Activated CD8-positive, alpha-beta T cell treated with anti-CD3 and anti-CD28 coated beads for 36 hours (primary cell): ENCODE results near the gene CPSF7. TPM values are rescaled to one million over a fixed set of nuclear protein-coding genes. Genes with fewer than 3 reads are reported as not detected.

Source experiments
- ATAC-seq: fragments of 200-7000 bp; cut with Tn5 transposase; one replicate; pipeline ENCODE4 v1.10.0; 2021; ENCODE audit warnings: mild to moderate bottlenecking, moderate library complexity
- CTCF ChIA-PET: fragments of 350-600 bp; sonication (Branson Sonifier 250); formaldehyde crosslinking; loops from one replicate; lab custom pipeline; 2021; ENCODE audit warnings: antibody characterized with exemption; lab: Charles Lee
- POLR2A ChIA-PET: fragments of 350-600 bp; sonication (Branson Sonifier 250); formaldehyde crosslinking; loops from one replicate; lab custom pipeline; 2021; ENCODE audit warnings: antibody characterized with exemption; lab: Charles Lee
- DNase-seq: peaks from one replicate; pipeline ENCODE4 v3.0.0-alpha.2; 2020
- H3K27ac Mint-ChIP-seq: one replicate; pipeline ENCODE4 v1.8.0; 2021; ENCODE audit warnings: mild to moderate bottlenecking, mixed read lengths
- H3K27me3 Mint-ChIP-seq: one replicate; pipeline ENCODE4 v1.8.0; 2021; ENCODE audit warnings: mixed read lengths
- H3K36me3 Mint-ChIP-seq: one replicate; pipeline ENCODE4 v1.8.0; 2021; ENCODE audit warnings: low read depth, mixed read lengths
- H3K4me1 Mint-ChIP-seq: one replicate; pipeline ENCODE4 v1.8.0; 2021; ENCODE audit warnings: low read depth, mixed read lengths
- H3K4me3 Mint-ChIP-seq: one replicate; pipeline ENCODE4 v1.8.0; 2021; ENCODE audit warnings: mild to moderate bottlenecking, moderate library complexity, mixed read lengths
- H3K9me3 Mint-ChIP-seq: one replicate; pipeline ENCODE4 v1.8.0; 2021; ENCODE audit warnings: mixed read lengths
- intact Hi-C: fragments of 100-400 bp; cut with micrococcal nuclease; formaldehyde crosslinking; loops from one replicate; pipeline ENCODE4 v1.10.0; 2022
- total RNA-seq, 2 experiments: library from RNA; stranded (reverse); gene quantifications; one replicate each; pipeline ENCODE4 v1.2.3, GENCODE V29; 2021
- TF ChIP-seq, protein P1 (sequence below): fragments of 200-600 bp; IDR thresholded peaks from one replicate; pipeline ENCODE4 v1.8.0; 2022; ENCODE audit warnings: antibody characterized with exemption, mild to moderate bottlenecking

CPSF7 gene
- total RNA-seq, 2 experiments from 2014 or later, result 98.5 to 105 TPM

DNA sequence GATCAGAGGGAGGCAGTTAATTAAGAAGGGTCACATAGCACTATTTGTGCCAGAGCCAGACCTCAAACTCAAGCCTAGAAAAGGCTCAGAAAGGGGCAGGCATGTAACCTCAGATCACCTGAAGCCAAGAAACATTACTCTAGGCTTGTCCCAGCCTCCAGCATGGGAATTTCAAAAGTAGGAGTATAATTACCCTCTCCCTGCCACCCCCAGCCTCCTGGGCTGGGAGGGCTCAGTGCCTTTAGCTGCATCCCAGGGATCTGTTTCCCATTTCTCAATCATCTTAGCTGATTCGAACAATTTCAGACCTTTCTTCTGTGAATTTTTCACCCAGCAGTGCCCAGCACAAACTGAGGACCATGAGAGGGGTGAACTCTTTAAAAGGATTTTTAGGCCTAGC lies 45.7 kb upstream of the CPSF7 start:
- no peak overlapping the region for H3K27ac Mint-ChIP-seq
- H3K4me3 Mint-ChIP-seq, result no peak overlapping the region
- H3K4me1 Mint-ChIP-seq, result peaks cover 13% of the 10 kb centered on the region
- DNase-seq, result no peak
- H3K36me3 Mint-ChIP-seq, result peaks cover 6% of the 10 kb centered on the region
- intact Hi-C loops, result loop anchor here (5.0 kb wide), 1 partner anchor 152 kb away; no protein-coding TSS in a partner anchor
- H3K9me3 Mint-ChIP-seq, result no peaks in the 10 kb centered on the region
- ChIA-PET POLR2A (interaction anchor here (1.3 kb wide), 1 partner anchor 46 kb away, joined by 3 read pairs; no protein-coding TSS in a partner anchor), CTCF (interaction anchor here (1.3 to 16.7 kb wide), 6 partner anchors 26 to 163 kb away, joined by 3 to 253 read pairs (median 4); no protein-coding TSS in a partner anchor)
- TF ChIP-seq, protein P1, sequence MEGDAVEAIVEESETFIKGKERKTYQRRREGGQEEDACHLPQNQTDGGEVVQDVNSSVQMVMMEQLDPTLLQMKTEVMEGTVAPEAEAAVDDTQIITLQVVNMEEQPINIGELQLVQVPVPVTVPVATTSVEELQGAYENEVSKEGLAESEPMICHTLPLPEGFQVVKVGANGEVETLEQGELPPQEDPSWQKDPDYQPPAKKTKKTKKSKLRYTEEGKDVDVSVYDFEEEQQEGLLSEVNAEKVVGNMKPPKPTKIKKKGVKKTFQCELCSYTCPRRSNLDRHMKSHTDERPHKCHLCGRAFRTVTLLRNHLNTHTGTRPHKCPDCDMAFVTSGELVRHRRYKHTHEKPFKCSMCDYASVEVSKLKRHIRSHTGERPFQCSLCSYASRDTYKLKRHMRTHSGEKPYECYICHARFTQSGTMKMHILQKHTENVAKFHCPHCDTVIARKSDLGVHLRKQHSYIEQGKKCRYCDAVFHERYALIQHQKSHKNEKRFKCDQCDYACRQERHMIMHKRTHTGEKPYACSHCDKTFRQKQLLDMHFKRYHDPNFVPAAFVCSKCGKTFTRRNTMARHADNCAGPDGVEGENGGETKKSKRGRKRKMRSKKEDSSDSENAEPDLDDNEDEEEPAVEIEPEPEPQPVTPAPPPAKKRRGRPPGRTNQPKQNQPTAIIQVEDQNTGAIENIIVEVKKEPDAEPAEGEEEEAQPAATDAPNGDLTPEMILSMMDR, result no peak
- no peaks in the 10 kb centered on the region for H3K27me3 Mint-ChIP-seq
- no peak for ATAC-seq

GRCh38 chr11:61474013-61474643 lies 44.4 kb upstream of the CPSF7 start:
- H3K9me3 Mint-ChIP-seq, result no peaks in the 10 kb centered on the region
- DNase-seq (no peak), ATAC-seq (no peak)
- ChIA-PET POLR2A (interaction anchor here (0.5 to 1.3 kb wide), 2 partner anchors 35 to 47 kb away, joined by 3 to 4 read pairs; no protein-coding TSS in a partner anchor), CTCF (interaction anchor here (1.0 to 16.7 kb wide), 3 partner anchors 28 to 58 kb away, joined by 3 to 253 read pairs (median 5); no protein-coding TSS in a partner anchor)
- H3K27ac Mint-ChIP-seq, result no peak overlapping the region
- peaks cover 13% of the 10 kb centered on the region for H3K4me1 Mint-ChIP-seq
- peaks cover 6% of the 10 kb centered on the region for H3K36me3 Mint-ChIP-seq
- TF ChIP-seq, protein P1, result no peak
- no peaks in the 10 kb centered on the region for H3K27me3 Mint-ChIP-seq
- intact Hi-C loops, result no loop called here
- no peak overlapping the region for H3K4me3 Mint-ChIP-seq

DNA sequence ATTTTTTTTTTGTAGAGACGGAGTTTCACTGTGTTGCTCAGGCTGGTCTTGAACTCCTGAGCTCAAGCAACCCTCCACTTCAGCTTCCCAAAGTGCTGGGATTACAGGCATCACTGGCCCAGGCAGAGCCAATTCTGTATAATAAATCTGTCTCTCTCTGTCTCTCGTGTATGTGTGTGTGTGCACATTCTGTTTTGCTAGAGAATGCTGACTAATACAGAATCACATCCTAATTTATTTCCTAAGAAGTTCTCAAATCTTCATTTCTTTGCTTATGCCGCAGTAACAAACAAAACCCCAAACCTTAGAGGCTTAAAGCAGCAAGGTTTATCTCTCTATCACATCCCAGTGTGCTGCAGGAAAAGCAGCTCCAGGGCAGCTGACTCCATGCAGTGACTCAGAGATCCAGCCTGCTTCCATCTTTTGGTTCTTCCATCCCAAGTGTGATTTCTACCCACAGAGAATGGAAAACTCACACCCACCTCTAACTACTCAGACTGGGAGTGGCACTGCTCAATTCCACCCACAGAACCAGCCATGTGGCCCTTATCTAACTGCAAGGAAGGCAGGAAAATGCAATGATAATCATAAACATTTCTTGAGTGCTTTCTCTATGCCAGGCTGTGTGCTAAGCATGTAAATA lies 43.7 kb upstream of the CPSF7 start:
- TF ChIP-seq, protein P1, result no peak
- Mint-ChIP-seq H3K27ac (no peak overlapping the region), H3K9me3 (no peaks in the 10 kb centered on the region), H3K4me3 (no peak overlapping the region), H3K27me3 (no peaks in the 10 kb centered on the region), H3K4me1 (peaks cover 13% of the 10 kb centered on the region), H3K36me3 (peaks cover 6% of the 10 kb centered on the region)
- ATAC-seq (no peak), DNase-seq (no peak)
- intact Hi-C loops, result no loop called here
- ChIA-PET POLR2A (no interaction called here), CTCF (interaction anchor here (1.0 kb wide), 1 partner anchor 27 kb away, joined by 3 read pairs; no protein-coding TSS in a partner anchor)

- DNase-seq, result no peak
- intact Hi-C loops, result no loop called here
- ChIA-PET CTCF (interaction anchor here (1.2 to 1.8 kb wide), 2 partner anchors 36 to 44 kb away, joined by 3 to 12 read pairs; no protein-coding TSS in a partner anchor), POLR2A (no interaction called here)
- no peaks in the 10 kb centered on the region for H3K9me3 Mint-ChIP-seq
- H3K4me1 Mint-ChIP-seq, result peaks cover 9% of the 10 kb centered on the region
- H3K27me3 Mint-ChIP-seq, result no peaks in the 10 kb centered on the region
- TF ChIP-seq, protein P1, result no peak
- H3K27ac Mint-ChIP-seq, result no peak overlapping the region
- no peak overlapping the region for H3K4me3 Mint-ChIP-seq
- no peak for ATAC-seq
- peaks cover 6% of the 10 kb centered on the region for H3K36me3 Mint-ChIP-seq
Observed at GRCh38 chr11:61472868-61473267, 43.1 kb upstream of the CPSF7 start.

GRCh38 chr11:61472282-61472681 lies 42.5 kb upstream of the CPSF7 start:
- H3K27me3 Mint-ChIP-seq, result no peaks in the 10 kb centered on the region
- ATAC-seq (no peak), DNase-seq (no peak)
- peaks cover 11% of the 10 kb centered on the region for H3K4me1 Mint-ChIP-seq
- H3K4me3 Mint-ChIP-seq, result no peak overlapping the region
- H3K9me3 Mint-ChIP-seq, result no peaks in the 10 kb centered on the region
- ChIA-PET POLR2A (no interaction called here), CTCF (interaction anchor here (1.0 to 1.8 kb wide), 5 partner anchors 10 to 156 kb away, joined by 3 to 12 read pairs (median 3); no protein-coding TSS in a partner anchor)
- peaks cover 6% of the 10 kb centered on the region for H3K36me3 Mint-ChIP-seq
- H3K27ac Mint-ChIP-seq, result no peak overlapping the region
- TF ChIP-seq, protein P1, result no peak
- intact Hi-C loops, result no loop called here
